Stimulated activated CD4-positive, alpha-beta T cell treated with anti-CD3 and anti-CD28 coated beads, Interleukin-4, amount 100 ng/mL, for 24 hours (primary cell): ENCODE measurements around the gene OR10R2.
"Not testable (repeated sequence)": the region's sequence is repeated elsewhere in the genome, so short reads cannot be mapped to it uniquely, and the experiment has no call there.

Experiments used
- DNase-seq: peaks from one replicate; pipeline ENCODE4 v3.0.0-alpha.2; 2020

OR10R2 gene, protein sequence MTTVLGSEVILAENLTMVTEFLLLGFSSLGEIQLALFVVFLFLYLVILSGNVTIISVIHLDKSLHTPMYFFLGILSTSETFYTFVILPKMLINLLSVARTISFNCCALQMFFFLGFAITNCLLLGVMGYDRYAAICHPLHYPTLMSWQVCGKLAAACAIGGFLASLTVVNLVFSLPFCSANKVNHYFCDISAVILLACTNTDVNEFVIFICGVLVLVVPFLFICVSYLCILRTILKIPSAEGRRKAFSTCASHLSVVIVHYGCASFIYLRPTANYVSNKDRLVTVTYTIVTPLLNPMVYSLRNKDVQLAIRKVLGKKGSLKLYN

DNA sequence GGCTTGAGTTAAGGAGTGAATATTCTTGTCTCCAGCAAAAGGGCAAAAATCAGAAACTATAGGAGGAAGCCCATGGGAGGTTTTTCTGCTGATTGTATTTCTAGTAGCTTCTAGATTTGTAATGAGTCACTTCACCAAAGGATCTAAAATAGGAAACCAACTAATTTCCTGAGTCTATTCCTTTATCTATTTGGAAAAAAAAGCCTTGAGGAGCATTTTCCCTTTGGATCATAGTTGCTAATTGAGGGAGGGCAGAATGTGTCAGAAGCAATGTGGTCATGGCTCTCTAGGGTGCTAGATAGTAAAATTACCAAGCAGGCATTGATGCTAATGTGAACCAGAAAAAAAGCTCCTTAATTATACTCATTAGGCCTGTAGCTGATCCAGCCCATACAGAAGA lies at the start of gene OR10R2:
TSS of gene OR10R2 (plus strand) at position 301 of the 400 bp plus-strand sequence. CDS start 106 bp downstream, outside the sequence.
- DNase-seq: no peak

DNA sequence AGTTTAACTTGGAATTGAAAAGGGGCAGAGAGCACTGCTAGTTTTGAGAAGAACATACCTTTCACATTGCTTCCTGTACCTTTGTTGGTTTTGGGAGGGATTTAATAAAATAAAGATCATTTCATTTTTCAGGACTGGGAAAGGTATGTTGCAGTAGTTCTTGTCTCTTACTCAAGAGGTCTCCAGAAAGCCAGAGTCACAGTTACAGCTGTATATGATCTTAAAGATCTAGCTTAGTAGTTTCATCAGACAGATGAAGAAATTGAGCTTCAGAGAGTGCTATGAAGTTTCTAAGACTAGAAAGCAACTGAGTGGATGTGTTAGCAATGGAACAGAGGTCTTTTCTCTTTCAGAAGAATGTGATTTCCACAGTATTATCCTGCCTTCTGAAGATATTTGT lies 47.0 kb upstream of the OR10R2 start:
- no peak for DNase-seq

DNA sequence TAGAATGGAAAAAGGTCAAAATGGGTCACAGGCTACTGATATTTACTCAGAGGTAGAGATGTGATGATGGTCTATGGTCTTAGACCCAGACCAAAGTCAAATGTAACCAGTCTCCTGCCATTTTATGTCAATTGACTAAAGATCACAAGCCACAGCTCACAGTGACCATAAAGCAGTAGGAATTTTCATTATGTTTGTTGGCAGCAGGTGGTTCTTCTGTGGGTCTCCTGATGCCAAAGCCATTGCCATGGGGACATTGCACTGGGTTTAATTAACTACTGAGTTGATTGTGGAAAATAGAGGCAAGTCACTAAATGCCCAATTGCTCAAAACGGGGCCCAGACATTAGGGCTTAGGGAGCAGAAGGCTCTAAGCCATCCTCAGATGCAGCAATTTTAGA lies 45.9 kb upstream of the OR10R2 start, which contains the start of gene OR10K2:
TSS of gene OR10K2 (minus strand) at position 101 of the 400 bp plus-strand sequence. CDS start 5,371 bp downstream, outside the sequence.
- DNase-seq: no peak

DNA sequence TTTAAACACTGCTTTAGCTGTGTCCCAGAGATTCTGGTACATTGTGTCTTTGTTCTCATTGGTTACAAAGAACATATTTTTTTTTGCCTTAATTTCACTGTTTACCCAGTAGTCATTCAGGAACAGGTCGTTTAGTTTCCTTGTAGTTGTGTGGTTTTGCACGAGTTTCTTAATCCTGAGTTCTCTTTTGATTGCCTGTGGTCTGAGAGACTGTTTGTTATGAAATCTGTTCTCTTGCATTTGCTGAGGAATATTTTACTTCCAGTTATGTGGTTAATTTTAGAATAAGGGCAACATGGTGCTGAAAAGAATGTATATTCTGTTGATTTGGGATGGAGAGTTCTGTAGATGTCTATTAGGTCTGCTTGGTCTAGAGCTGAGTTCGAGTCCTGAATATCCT lies 41.9 kb upstream of the OR10R2 start:
- DNase-seq: not testable (repeated sequence)

DNA sequence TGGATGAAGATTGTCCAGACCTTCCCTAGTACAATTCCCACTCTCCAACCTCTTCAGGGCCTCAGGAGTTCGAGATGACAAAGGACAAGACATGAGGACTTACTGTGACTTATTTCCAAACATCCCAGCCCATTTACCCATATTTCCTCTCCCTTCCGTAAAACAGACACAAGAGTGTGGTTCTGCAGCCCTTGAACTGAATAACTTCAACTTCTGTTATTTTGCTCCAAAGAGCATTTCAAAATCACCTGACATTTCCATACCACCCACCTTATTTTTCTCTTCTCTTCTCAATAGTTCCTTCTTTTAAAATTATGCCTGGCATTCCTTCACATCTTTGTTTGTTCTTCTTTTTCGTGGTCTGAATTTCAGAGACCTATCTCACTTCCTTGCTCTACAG lies 37.3 kb upstream of the OR10R2 start:
- no peak for DNase-seq

DNA sequence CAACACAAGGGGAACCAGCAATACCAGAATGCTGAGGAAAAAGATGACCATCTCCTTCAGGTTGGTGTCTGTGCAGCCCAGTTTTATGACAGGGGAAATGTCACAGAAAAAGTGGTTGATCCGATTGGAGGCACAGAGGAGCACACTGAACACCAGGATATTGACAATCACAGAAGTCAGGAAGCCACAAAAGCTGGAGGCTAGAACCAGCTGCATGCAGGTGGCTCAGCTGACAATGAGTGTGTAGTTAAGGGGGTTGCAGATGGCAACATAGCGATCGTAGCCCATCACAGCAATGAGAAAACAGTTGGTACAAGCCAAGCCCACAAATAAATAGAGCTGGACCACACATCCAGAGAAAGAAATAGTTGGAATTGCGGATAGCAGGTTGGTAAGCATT lies 26.6 kb upstream of the OR10R2 start:
- DNase-seq: no peak

DNA sequence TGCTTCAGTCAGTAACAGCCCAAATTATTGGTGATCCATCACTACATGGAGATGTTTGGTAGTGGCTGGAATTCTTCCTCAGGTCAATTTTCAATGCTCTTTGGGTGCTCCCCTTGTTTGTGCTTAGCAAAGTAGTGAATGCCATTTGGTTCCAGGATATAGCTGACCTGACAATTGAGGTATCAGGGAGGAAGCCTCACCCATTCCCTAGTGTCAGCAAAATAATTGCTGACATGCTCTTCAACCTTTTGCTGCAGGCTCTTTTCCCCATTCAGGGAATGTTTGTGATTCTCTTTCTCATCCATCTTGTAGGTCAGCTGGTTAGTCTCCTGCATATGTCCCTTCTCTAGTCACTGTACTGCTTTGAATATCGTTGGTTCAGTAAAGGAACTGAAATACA lies 17.5 kb upstream of the OR10R2 start:
- DNase-seq: no peak

DNA sequence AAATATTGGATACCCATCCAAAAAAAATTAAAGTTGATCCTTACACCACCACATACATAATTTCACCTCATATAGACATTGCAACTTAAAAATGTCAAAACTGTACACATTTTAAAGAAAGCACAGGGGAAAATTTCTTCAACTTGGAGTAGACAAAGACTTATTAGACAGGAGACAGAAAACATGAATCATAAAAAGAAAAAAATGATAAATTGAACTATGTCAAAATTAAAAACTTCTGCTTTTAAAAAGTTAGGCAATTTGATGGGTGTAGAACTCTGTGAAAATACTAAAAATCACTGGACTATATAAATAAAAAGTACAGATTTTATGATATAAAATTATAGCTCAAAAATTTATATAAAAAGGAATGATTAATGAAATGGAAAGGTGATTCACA lies 14.8 kb upstream of the OR10R2 start:
- no peak for DNase-seq

DNA sequence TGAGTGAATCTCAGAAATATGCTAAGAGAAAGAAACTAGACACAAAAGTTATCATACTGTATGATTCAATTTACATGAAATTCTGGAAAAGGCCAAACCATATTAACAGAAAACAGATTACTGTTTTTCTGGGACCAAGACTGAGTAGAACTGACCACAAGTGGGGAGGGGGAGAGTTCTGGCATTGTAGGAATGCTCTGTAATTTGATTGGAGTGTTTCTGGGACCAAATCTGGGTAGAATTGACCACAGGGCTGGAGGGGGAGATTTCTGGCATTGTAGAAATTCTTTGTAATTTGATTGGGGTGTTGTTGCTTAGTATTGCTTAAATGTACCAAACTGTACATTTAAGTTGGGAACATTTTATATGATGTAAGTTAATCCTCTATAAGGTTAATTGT lies 13.8 kb upstream of the OR10R2 start:
- DNase-seq: no peak

DNA sequence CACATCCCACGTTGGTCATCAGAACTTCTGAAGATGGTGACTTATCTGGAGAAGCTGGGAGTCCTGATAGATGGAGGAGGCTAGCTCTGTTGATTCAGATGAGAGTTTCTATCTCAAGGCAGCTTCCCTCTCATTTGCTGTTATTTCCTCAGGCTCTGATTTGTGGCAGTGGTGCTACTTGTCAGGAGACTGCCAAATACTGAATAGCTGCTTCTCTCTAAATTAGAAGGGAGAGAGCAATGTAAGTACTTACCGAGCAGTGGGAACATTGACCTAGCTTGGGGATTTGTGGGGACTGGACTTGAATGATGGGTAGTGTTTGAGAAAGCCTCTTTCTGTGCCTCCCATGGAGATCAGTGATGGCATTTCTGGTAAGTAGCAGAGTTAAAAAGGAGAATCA lies 10.5 kb upstream of the OR10R2 start, which contains the start of gene OR10K1:
TSS of gene OR10K1 (plus strand) at position 301 of the 400 bp plus-strand sequence. CDS start 3,728 bp downstream, outside the sequence.
- DNase-seq: no peak

DNA sequence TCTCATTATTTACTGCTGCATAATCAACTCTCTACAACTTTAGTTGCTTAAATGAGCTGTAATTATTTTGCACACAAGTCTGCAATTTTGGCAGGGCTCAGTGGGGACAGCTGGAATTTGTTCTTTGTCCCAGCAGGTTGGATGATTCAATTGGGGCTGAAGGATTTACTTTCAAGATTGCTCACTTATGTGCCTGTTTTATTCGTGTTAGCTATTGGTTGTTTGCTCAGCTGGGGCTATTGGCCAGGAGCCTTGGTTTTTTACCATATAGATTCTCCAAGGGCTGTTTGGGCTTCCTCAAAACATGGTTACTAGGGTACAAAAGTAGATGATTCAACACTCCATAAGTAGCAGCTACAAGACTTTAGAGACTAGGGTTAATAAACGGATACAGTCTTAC lies 13.4 kb downstream of the OR10R2 start:
- DNase-seq: no peak

DNA sequence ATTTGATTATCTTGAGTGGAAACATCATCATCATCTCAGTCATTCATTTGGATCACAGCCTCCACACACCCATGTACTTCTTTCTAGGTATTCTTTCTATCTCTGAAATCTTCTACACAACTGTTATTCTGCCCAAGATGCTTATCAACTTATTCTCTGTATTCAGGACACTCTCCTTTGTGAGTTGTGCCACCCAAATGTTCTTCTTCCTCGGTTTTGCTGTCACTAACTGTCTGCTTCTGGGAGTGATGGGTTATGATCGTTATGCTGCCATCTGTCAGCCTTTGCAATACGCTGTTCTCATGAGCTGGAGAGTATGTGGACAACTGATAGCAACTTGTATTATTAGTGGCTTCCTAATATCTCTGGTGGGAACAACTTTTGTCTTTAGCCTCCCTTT lies 19.3 kb downstream of the OR10R2 start:
- no peak for DNase-seq

DNA sequence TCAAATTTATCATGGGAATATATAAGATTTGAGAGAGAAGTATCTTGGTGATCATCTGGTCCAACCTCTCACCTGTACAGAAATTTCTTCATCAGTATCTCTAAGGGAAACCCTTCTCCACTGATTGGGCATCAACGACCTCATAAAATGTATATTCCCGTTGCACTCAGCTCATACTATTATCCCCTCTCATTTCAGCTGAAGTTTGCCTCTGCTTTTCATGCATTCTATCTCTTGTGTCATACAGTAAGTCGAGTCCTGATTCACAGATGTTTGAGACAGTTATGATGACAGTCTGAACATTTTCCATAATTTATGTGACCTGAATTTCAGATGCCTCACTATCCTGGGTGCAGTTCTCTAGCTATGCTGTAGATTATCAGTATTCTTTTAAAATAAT lies 21.0 kb downstream of the OR10R2 start:
- DNase-seq: no peak

DNA sequence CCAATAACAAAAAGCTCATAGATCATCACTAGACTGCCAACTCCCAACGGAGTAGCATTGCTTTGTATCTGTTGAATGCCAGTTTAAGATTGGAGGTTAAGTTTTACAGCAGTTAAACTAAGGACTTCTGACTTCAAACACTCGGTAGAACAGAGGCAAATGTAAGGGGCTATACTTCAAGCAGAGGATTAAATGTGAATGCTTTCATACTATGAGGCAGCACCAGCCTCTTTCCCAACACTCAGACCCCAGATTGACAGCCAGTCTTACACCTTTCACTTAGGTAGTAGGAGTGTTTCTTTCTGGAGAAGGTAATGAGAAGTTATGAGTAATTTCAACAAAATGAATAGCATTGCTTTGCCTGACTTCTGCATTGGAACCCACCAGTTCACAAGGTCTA lies 22.8 kb downstream of the OR10R2 start:
- no peak for DNase-seq

DNA sequence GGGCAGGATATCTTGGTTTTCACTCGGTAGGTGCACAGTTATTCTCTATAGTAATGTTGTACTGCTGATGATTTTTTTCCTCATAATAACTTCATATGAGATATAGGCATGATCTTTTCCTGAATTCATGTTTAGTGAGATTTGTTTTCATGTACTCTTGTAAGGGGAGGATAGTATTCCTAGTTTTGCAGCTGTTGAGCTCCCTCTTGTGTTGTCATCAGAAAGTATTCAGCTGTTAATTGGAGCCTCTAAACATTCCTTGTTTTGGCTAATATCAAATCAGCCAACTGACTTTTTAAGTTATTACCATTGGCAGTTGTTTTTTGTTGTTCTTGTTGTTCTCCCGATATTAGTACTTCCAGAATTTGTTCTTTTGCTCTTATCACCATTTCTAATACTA lies 24.4 kb downstream of the OR10R2 start:
- no peak for DNase-seq

DNA sequence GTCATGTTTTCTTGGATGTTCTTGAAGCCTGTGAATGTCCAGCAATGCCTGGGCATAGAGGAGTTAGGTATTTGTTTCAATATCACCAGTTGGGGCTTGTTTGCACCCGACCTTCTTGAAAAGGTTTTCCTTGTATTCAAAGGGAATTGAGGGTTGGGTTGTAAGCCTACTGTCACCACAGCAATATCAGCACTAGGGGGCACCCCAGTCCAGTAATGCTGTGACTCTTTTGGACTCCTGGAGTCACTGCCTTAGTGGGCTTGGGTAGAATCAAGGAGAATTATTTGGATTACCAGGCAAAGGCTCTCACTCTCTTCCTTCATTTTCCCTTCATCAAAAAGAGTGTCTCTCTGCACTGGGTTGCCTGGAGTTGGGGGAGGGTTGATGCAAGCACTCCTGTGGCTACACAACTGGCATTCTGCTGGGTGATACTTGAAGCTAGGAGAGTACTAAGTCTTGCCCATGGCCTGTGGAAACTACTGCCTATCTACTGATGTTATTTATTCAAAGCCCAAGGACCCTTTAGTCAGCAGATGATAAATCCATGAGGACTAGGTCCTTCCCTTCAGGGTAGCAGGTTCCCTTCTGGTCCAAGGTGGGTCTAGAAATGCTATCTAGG lies 34.5 kb downstream of the OR10R2 start:
- peak; percentile 54 for DNase-seq

DNA sequence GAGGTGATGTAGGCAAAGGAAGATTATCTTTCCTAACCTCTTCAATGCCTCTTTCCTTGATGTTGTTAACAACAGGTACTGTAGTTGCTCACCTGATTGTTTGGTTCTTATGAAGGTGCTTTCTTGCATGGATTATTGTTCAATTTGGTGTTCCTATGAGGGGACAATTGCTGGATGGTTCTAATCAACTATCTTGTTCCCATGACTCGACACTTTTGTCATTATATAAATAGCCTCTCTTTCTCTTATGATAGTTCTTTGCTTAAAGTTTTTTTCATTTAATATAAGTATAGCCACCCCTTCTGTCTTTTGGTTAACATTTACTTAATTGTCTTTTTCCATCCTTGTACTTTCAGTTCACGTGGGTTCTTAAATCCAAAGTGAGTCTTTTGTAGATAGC lies 35.5 kb downstream of the OR10R2 start:
- DNase-seq: no peak

DNA sequence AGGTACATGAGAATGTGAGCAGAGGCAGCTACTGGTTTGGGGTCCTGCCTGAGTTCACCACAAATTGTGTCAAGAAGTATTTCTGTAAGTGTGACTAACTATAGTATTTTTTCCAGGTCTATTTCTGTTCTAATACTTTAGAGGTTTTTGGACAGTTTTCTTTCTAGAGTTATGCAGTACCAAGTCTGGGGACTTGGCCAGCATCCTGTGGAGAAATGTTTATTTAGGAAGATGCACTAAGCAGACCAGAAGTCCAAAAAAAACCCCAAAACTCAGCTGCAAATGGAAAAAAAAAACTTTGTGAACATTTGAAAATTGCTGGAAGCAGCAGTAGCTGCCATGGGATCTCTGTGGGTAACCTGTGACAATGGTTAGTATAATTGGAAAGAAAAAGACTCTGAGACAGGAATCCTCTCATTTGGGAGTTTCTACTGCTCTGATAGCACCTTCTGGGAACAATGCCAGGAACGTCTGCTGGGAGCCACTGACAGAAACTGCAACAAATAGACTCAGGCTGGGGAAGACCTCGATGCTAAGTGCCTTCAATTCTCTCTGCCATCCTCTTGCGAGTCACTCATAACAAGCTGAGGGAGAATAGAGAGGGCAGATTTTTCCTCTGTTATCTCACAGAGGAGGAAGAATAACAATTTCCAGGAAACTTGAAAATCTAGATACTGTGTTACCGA lies 37.6 kb downstream of the OR10R2 start:
- no peak for DNase-seq

DNA sequence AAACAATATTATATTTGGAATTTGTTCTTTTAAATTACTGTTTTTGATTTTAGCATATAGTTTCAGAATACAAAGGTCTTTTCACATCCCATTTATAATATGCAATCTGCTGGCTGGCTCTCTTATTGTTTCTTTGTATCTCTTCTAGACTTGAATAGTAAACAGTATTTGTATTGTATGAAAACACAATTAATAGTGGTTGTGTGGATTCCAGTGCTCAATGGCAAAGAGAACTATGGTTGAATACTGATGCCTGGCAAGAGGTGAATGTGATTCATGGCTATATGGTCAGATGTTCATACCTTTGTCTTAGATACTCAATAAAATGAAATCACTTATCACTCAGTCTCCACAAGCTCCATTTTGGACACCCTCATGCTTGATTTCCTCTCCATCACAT lies 44.9 kb downstream of the OR10R2 start:
- no peak for DNase-seq

DNA sequence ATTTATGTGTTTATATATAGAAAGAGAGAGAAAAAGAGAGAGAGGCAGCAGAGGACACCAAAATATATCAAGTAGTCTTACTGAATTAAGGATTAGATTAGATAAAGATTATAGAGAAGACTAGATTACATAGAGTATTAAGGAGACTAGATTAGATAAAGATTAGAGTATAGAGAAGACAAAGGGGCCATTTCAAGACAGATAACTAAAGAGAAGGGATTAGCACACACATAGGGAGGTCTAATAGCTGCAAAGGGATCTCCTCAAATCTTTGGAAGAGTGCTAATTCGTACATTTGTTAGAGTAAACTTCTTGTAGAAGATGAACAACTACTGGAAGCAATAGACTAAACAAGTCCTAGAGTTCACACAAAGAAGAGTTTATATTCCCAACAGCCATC lies 48.0 kb downstream of the OR10R2 start:
- no peak for DNase-seq

DNA sequence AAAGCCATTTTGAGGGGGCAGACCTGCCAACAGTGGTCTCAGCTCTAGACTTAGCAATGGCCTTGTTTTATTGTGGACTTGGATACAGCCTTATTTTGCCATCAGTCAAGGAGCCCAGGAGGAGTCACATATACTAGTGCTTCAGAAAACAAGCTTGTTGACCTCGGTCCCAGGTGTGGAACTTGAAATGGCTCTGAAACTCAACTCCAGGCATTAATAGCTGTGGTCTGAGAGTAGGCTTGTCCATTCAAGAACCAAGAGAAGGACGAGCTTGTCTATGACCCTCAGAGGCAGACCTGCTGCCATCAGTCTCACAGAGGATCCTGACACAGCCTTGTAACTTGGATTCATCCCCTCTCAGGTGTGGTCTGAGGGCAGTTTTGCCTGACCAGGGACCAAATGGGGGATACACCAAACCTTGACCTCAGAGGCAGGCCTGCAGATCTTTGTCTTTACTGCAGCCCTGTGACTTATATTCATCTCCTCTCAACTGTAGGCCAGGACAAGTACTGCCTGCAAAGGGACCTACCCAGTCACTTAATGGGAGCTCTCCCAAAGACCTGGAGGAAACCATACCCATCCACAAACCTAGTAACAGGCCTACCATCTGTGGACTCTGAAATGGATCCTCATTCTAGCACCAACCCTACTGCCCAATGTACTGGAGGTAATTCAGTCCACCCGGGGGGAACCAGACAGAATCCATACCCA lies 49.1 kb downstream of the OR10R2 start:
- DNase-seq: no peak

DNA sequence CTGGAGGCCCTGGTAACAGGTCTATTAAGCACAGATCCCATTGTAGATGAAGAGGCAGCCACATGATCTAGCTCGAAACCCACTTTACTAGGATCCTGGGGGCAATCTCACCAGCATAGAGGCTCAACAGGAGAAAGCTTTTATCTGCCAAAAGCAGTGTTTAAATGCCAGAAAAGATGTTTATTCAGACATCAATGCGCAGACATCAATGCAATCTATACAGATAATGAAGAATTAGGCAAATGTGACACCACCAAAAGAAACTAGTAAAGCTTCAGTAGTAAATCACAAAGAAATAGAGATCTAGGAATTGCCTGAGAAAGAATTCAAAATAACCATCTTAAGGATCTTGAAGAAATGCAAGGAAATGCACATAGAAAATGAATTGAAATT lies 49.6 kb downstream of the OR10R2 start:
- DNase-seq: no peak

DNA sequence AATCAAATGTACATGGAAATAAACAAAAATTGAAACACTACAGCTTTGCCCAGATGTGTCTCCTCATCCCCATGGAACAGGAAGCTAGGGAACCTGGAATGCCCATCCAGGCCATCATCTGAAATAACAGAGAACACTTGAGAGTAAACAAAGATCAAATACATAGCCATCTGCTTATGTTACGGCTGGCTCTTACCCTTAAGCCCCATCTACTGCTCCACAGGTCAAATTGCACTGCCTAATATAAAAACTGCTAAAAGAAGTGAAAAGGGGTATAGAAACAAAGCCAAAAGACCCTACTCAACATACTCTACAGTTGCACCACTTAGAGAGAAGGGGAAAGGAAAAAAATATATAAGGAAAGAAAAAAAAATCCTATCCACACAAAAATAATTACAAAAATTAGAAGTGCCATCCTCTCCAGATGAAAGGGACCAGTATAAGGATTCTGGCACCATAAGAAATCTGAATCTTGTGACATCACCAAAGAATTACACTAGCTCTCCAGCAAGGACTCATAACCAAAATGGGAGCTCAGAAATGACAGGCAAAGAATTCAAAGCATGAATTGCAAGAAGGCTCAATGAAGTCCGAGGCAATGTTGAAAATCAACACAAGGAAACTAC lies 55.3 kb downstream of the OR10R2 start:
- no peak for DNase-seq
